ENCODE measurements around the gene NTN3. TPM values are rescaled to one million over a fixed set of nuclear protein-coding genes. Genes with fewer than 3 reads are reported as not detected.

The NTN3 gene
- total RNA-seq, 1 donor from 2014 or later: 0.35 TPM

- DNase-seq (ENCODE audit: extremely low read depth, low read depth, low spot score): no peak
These were observed 23.5 kb downstream of the NTN3 start for GRCh38 chr16:2494616-2495015.

DNA sequence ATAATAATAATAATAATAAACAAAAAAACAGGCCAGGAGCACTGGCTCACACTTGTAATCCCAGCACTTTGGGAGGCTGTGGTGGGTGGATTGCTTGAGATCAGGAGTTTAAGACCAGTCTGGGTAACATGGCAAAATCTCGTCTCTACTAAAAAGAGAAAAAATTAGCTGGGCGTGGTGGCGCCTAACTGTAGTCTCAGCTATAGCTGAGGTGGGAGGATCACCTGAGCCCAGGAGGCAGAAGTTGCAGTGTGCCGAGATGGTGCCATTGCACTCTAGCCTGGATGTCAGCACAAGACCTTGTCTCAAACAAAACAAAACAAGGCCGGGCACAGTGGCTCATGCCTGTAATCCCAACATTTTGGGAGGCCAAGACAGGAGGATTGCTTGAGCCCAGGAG is 23.9 kb downstream of the NTN3 start:
- DNase-seq (ENCODE audit: extremely low read depth, low read depth, low spot score): no peak

DNA sequence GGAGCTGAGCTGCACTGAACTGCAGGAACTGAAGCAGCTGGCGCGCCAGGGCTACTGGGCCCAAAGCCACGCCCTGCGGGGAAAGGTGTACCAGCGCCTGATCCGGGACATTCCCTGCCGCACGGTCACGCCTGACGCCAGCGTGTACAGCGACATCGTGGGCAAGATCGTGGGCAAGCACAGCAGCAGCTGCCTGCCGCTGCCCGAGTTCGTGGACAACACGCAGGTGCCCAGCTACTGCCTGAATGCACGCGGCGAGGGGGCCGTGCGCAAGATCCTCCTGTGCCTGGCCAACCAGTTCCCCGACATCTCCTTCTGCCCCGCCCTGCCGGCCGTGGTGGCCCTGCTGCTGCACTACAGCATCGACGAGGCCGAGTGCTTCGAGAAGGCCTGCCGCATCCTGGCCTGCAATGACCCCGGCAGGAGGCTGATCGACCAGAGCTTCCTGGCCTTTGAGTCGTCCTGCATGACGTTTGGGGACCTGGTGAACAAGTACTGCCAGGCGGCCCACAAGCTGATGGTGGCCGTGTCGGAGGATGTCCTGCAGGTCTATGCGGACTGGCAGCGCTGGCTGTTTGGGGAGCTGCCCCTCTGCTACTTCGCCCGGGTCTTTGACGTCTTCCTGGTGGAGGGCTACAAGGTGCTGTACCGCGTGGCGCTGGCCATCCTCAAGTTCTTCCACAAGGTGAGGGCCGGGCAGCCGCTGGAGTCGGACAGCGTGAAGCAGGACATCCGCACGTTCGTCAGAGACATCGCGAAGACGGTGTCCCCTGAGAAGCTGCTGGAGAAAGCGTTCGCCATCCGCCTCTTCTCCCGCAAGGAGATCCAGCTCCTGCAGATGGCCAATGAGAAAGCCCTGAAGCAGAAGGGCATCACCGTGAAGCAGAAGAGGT is 25.4 kb downstream of the NTN3 start:
- no peak for DNase-seq (ENCODE audit: extremely low read depth, low read depth, low spot score)

DNA sequence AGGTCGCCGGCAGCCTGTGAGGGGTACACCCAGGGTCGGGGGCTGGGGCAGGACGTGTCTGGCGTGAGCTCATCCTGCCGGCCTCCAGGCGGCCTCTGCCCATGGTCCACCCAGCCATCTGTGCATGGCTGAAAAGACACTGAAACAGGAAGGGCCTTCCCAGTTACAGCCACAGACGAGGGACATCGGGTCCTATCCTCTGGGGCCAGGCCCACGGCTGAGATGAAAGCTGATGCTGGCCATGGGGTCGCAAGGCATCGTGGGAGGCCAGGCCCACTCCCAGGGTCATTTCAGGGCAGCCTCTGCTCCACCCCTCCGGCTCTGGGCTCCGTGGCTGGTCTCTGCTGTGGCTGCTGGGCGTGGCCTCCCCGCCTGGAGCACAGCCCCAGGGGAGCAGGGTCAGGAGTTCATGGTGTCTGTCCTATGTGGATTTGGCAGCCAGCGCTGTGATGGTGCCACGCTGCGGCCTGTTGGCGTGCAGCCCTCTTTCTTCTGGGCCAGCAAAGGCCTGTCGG is 26.1 kb downstream of the NTN3 start:
- no peak for DNase-seq (ENCODE audit: extremely low read depth, low read depth, low spot score)

- DNase-seq (ENCODE audit: extremely low read depth, low read depth, low spot score): no peak
These were observed 26.8 kb downstream of the NTN3 start for GRCh38 chr16:2497695-2498484.

GRCh38 chr16:2498531-2499253 is 27.6 kb downstream of the NTN3 start:
- DNase-seq (ENCODE audit: extremely low read depth, low read depth, low spot score): no peak

DNA sequence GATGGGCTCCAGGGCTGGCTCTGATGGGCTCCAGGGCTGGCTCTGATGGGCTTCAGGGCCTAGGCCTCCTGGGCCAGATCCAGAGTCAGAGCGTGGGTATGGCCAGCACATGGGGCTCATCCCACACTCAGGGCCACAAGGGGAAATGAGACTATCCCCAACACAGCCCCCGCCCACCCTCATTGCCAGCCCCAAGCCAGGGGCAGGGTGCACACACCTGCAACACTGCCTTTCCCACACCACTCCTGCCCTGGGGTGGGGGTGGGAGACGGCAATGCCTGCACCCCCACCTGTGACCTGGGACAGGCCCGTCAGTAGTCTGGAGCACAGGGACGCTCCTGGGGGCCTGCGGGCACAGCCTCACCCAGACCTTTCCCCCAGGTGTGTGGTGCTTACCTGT is 28.4 kb downstream of the NTN3 start:
- DNase-seq (ENCODE audit: extremely low read depth, low read depth, low spot score): no peak

- DNase-seq (ENCODE audit: extremely low read depth, low read depth, low spot score): no peak
These were observed 28.9 kb downstream of the NTN3 start for GRCh38 chr16:2499890-2500429.

DNA sequence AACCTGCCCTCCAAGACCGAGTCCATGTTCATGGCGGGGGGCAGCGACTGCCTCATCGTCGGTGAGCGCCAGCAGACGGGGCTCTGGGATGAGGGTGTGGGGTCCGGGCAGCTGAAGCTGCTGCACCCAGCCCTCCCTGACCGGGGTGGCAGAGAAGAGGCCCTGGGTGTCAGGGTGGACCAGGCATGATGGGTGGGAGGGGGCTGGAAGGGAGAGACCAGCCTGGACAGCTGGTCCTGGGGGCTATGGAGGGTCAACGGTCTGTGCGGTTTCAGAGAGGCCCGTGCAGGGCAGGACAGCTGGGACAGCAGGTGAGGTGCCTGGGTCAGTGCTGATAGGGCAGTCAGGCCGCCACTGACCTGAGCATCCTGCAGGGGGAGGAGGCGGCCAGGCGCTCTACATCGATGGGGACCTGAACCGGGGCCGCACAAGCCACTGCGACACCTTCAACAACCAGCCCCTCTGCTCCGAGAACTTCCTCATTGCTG is 29.4 kb downstream of the NTN3 start:
- no peak for DNase-seq (ENCODE audit: extremely low read depth, low read depth, low spot score)

DNA sequence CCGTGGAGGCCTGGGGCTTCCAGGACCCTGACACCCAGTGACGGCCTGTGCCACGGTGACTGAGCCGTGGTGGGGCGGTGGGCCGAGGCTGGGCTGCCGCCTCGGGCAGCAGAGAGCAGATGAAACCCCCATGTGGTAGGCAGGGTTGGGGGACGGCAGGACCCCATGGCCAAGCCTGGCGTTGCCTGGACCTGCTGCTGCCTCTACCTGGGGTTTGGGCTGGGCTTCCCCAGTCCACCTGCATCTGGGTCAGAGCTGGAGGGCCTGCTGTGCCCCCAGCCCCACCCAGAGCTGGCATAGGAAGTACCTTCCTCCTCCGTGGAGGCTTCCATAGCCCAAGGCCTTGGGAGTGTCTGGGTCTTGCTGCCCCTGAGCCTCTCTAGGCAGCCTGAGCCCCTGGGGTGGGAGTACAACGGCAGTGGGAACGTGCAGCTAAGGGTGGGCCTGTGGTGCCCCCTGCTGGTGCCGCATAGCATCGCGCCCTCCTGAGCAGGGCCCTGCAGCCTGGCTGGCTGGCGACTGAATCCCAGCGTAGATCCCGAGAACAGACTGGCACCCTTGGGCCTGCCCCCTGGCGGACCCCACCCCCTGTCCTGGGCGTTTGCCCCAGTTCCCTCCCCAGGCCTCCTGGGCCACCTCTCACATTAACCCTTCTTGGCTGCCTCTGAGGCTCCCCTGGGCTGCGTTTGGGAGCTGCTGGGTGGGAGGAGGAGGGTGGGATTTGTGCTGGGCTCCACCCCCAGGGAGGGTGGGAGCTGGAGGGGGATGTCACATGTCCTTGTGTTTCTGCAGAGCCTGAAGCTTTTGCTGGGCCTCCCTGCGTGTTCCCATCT is 30.0 kb downstream of the NTN3 start:
- no peak for DNase-seq (ENCODE audit: extremely low read depth, low read depth, low spot score)

DNA sequence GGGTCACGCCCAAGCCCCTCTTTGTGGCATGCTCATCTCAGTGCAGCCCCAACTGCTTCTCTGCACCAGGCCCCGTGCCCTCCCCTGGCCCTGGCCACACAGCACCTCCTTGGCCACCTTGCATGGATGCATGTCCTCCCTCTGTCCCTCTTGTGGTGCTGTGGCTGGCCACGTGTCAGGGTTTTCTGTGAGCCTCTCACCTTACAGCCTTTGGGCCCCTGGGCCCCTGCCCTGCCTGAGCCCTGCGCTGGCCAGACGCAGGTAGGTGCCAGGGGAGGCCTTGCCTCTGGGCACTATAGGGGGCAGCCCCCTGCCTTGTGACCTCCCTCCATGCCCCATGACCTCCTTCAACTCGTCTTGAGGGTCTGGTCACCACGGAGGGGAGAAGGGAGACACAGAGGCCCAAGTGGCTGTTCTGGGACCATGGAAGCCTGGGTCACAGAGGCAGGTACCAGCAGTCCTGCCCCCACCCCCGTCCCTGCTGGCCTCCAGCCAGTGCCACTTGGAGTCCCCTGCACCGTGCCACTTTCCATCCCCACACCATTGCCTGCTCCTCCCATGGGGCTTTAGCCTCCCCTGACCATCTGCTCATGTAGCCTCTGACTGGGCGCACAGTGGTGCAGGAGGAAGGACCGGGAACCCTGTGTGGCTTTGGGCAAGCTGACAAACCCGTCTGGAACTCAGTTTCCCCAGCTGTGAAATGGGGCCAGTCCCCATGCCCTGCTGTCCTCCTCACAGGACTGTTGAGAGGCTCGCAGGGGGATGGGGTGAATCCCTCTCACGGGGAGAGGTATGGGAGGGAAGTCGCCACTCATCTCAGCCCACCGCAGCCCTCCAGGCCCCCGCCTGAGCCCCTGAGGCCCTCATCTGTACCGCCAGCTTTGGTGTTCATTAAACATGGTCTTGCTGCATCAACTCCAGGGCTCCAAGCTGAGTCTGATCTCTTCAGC is 31.1 kb downstream of the NTN3 start:
- no peak for DNase-seq (ENCODE audit: extremely low read depth, low read depth, low spot score)

DNA sequence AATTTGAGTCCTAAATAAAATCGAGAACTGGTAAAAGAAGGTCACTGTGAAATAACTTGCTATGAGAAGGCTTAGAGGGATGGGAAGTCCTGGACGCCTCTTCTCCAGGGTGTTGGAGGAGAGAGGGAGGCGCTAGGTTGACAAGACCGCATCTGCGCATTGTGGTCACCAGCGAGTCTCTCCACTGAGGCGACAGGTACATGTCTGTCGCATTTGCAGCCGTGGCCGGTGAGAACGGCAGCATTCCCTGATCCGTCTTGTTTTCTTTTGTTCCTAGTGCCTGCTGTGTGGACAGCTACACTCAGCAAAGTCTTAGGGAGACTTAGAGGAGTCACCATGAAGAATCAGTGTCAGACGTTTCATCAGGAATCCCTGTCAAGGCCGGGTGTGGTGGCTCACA is 34.6 kb downstream of the NTN3 start:
- DNase-seq (ENCODE audit: extremely low read depth, low read depth, low spot score): no peak

GRCh38 chr16:2507052-2507659 is 36.1 kb downstream of the NTN3 start:
- DNase-seq (ENCODE audit: extremely low read depth, low read depth, low spot score): no peak

GRCh38 chr16:2507665-2508064 is 36.6 kb downstream of the NTN3 start:
- no peak for DNase-seq (ENCODE audit: extremely low read depth, low read depth, low spot score)

GRCh38 chr16:2508722-2509400 is 37.8 kb downstream of the NTN3 start:
- no peak for DNase-seq (ENCODE audit: extremely low read depth, low read depth, low spot score)

GRCh38 chr16:2511128-2511800 is 40.2 kb downstream of the NTN3 start:
- no peak for DNase-seq (ENCODE audit: extremely low read depth, low read depth, low spot score)

All from glomerular endothelial cell (primary cell).